ENCODE results near the gene ALKBH4. TPM values are rescaled to one million over a fixed set of nuclear protein-coding genes. Genes with fewer than 3 reads are reported as not detected.

The ALKBH4 gene
- total and polyA plus RNA-seq, 10 of the 15 experiments (the other 5 are each of a cell fraction or from before 2014, with no cell fraction given), result 4.1 to 16.9 (median 11.3) TPM

GRCh38 chr7:102431617-102432298, 32.9 kb downstream of the ALKBH4 start (continued):
- TF ChIP-seq TAF1 (IDR thresholded peaks at IDR 0.05; ENCODE audit: borderline replicate concordance, low read depth, low read length) (no peak; the same call in 1 of the 2 replicates), TCF7 (IDR thresholded peaks at IDR 0.05; ENCODE audit: borderline replicate concordance) (no peak), SKIL (IDR thresholded peaks at IDR 0.05; ENCODE audit: low read depth, poor library complexity, severe bottlenecking) (no peak), ZBED1 (IDR thresholded peaks at IDR 0.05; ENCODE audit: borderline replicate concordance) (no peak), NR2F1 (conservative IDR thresholded peaks at IDR 0.05) (peak; percentile 9; the same call in 1 of the 2 replicates), CBX3 (IDR thresholded peaks at IDR 0.05; ENCODE audit: borderline replicate concordance, low read depth) (no peak), NFYB (IDR thresholded peaks at IDR 0.05; ENCODE audit: insufficient read depth, low read depth, low read length) (no peak), ASH2L (IDR thresholded peaks at IDR 0.05; ENCODE audit: borderline replicate concordance, low read depth) (0 out of 2 replicates have a peak, but pooled peaks have one; percentile 54), ZBTB4 (CRISPR knock-in tag; IDR thresholded peaks at IDR 0.05) (no peak), CHD2 (IDR thresholded peaks at IDR 0.05; ENCODE audit: borderline replicate concordance, low read depth, low read length) (peak; percentile 44; the same call in 1 of the 2 replicates), BHLHE40 (IDR thresholded peaks at IDR 0.05; ENCODE audit: borderline replicate concordance in 1 of 2, low read depth in 2 of 2, low read length in 1 of 2) (peak; percentile 42 to 44; a peak in 2 of 4 replicates), NR2C1 (IDR thresholded peaks at IDR 0.05) (no peak), RELB (IDR thresholded peaks at IDR 0.05; ENCODE audit: low read depth) (peak; percentile 54; the same call in 1 of the 2 replicates), GATAD2B (conservative IDR thresholded peaks at IDR 0.05; ENCODE audit: low read depth) (peak; percentile 43; the same call in 1 of the 2 replicates)

Measured in GM12878 (cell line).